Hepatocyte (in vitro differentiated cells): Measurements from ENCODE around the gene ALDH18A1. TPM values are rescaled to one million over a fixed set of nuclear protein-coding genes. Genes with fewer than 3 reads are reported as not detected.

ENCODE experiments used
- DNase-seq: peaks from one replicate; pipeline ENCODE4 v3.0.0-alpha.2; 2016; ENCODE audit warnings: low spot score
- H2AFZ ChIP-seq: fragments of 200-600 bp; sonication (generic); 2 replicates; pipeline ENCODE4 v1.6.0; 2016; ENCODE audit warnings: antibody characterized with exemption, mild to moderate bottlenecking
- H3K27ac ChIP-seq: fragments of 200-600 bp; sonication (generic); 2 replicates; pipeline ENCODE4 v1.5.1; 2016; ENCODE audit warnings: mild to moderate bottlenecking
- H3K27me3 ChIP-seq: fragments of 200-600 bp; sonication (generic); 2 replicates; pipeline ENCODE4 v1.6.1; 2016
- H3K36me3 ChIP-seq: fragments of 200-600 bp; sonication (generic); replicated peaks from 2 replicates; pipeline ENCODE4 v1.5.1; 2016; ENCODE audit warnings: low read depth; ENCODE audit not compliant: insufficient read depth
- H3K4me1 ChIP-seq: fragments of 200-600 bp; sonication (generic); 2 replicates; pipeline ENCODE4 v1.5.1; 2016; ENCODE audit warnings: mild to moderate bottlenecking, moderate library complexity; ENCODE audit not compliant: insufficient read depth
- H3K4me2 ChIP-seq: fragments of 200-600 bp; sonication (generic); 2 replicates; pipeline ENCODE4 v1.6.0; 2016
- H3K4me3 ChIP-seq: fragments of 200-600 bp; sonication (generic); 2 replicates; pipeline ENCODE4 v1.5.1; 2016; ENCODE audit warnings: mild to moderate bottlenecking
- H3K79me2 ChIP-seq: fragments of 200-600 bp; sonication (generic); 2 replicates; pipeline ENCODE4 v1.6.0; 2017; ENCODE audit warnings: mild to moderate bottlenecking
- H3K9me2 ChIP-seq: fragments of 200-600 bp; sonication (generic); replicated peaks from 2 replicates; pipeline ENCODE4 v1.6.0; 2017; ENCODE audit warnings: mild to moderate bottlenecking; ENCODE audit not compliant: insufficient read depth
- H3K9me3 ChIP-seq: fragments of 200-600 bp; sonication (generic); 2 replicates; pipeline ENCODE4 v1.5.1; 2016; ENCODE audit warnings: low read depth, mild to moderate bottlenecking
- H4K20me1 ChIP-seq: fragments of 200-600 bp; sonication (generic); 2 replicates; pipeline ENCODE4 v1.6.0; 2016; ENCODE audit warnings: mild to moderate bottlenecking; ENCODE audit not compliant: insufficient read depth, poor library complexity, severe bottlenecking
- CTCF ChIP-seq: fragments of 200-600 bp; sonication (generic); IDR thresholded peaks from 2 replicates; pipeline ENCODE4 v1.5.1; 2016; ENCODE audit warnings: antibody characterized with exemption, mild to moderate bottlenecking; ENCODE audit not compliant: poor library complexity
- EZH2 ChIP-seq: fragments of 200-600 bp; sonication (generic); IDR thresholded peaks from 2 replicates; pipeline ENCODE4 v1.6.1; 2016; ENCODE audit warnings: antibody characterized with exemption, mild to moderate bottlenecking, borderline replicate concordance
- EZH2phosphoT487 ChIP-seq: fragments of 200-600 bp; sonication (generic); IDR thresholded peaks from one replicate; pipeline ENCODE4 v1.6.1; 2018; ENCODE audit warnings: antibody characterized with exemption, mild to moderate bottlenecking, low read depth, moderate library complexity; ENCODE audit not compliant: unreplicated experiment, severe bottlenecking
- WGBS: methylation state at CpG from one replicate; pipeline ENCODE4 v1.1.6; 2016; ENCODE audit warnings: low lambda C conversion rate; ENCODE audit errors: missing lambda C conversion rate; 5-methylcytosine and 5-hydroxymethylcytosine counted together
- polyA plus RNA-seq: library from polyadenylated mRNA; unstranded; fragments of >200 nt; fragmentation: Nextera tagmentation; extraction: Ambion mirVana; gene quantifications from 2 replicates; pipeline ENCODE4 v1.2.1, GENCODE V29; 2016
- total RNA-seq: library from RNA; depleted of rRNA; stranded (reverse); fragments of >200 nt; gene quantifications from 2 replicates; pipeline ENCODE4 v1.2.3, GENCODE V29; 2014

Gene ALDH18A1
- total and polyA plus RNA-seq, 2 experiments from 2014 or later = 105 to 136 TPM

GRCh38 chr10:95655571-95656290 is 780 bp downstream of the ALDH18A1 start:
- no peaks in the 10 kb centered on the region for H3K4me1 ChIP-seq
- peak overlapping the region; percentile 84 for H3K27ac ChIP-seq
- no peaks in the 10 kb centered on the region for H3K36me3 ChIP-seq
- H3K9me3 ChIP-seq = peaks cover 7% of the 10 kb centered on the region
- H3K27me3 ChIP-seq = no peaks in the 10 kb centered on the region
- H4K20me1 ChIP-seq = peaks cover 3% of the 10 kb centered on the region
- WGBS = 7% methylated on average over 23 of the region's 23 CpGs
- DNase-seq = peak; percentile 39
- H3K4me2 ChIP-seq = peak overlapping the region; percentile 77
- TF ChIP-seq EZH2 (no peak), EZH2phosphoT487 (no peak), CTCF (no peak)
- no peaks in the 10 kb centered on the region for H3K9me2 ChIP-seq
- H3K79me2 ChIP-seq = peaks cover 54% of the 10 kb centered on the region
- H3K4me3 ChIP-seq = peak overlapping the region; percentile 65
- peak overlapping the region; percentile 48 for H2AFZ ChIP-seq

GRCh38 chr10:95653895-95654294 is 2.6 kb downstream of the ALDH18A1 start:
- Histone ChIP-seq H3K9me2 (no peaks in the 10 kb centered on the region), H3K9me3 (peaks cover 7% of the 10 kb centered on the region), H3K4me2 (peak overlapping the region; percentile 77), H3K27me3 (no peaks in the 10 kb centered on the region), H3K79me2 (peaks cover 73% of the 10 kb centered on the region), H3K36me3 (no peaks in the 10 kb centered on the region), H2AFZ (no peak overlapping the region), H4K20me1 (peaks cover 7% of the 10 kb centered on the region), H3K27ac (no peak overlapping the region), H3K4me3 (no peak overlapping the region), H3K4me1 (no peaks in the 10 kb centered on the region)
- 95% methylated on average over 5 of the region's 5 CpGs for WGBS
- no peak for DNase-seq
- TF ChIP-seq EZH2phosphoT487 = no peak

GRCh38 chr10:95651346-95652060 is 5.0 kb downstream of the ALDH18A1 start:
- H3K4me3 ChIP-seq = no peak overlapping the region
- H3K9me3 ChIP-seq = peaks cover 7% of the 10 kb centered on the region
- peaks cover 7% of the 10 kb centered on the region for H4K20me1 ChIP-seq
- peaks cover 2% of the 10 kb centered on the region for H3K4me1 ChIP-seq
- H3K27me3 ChIP-seq = no peaks in the 10 kb centered on the region
- no peak overlapping the region for H3K4me2 ChIP-seq
- no peaks in the 10 kb centered on the region for H3K36me3 ChIP-seq
- H2AFZ ChIP-seq = no peak overlapping the region
- WGBS = 100% methylated on average over 1 of the region's 1 CpG
- H3K9me2 ChIP-seq = no peaks in the 10 kb centered on the region
- no peak overlapping the region for H3K27ac ChIP-seq
- TF ChIP-seq EZH2phosphoT487 (no peak), CTCF (no peak), EZH2 (no peak)
- H3K79me2 ChIP-seq = peaks cover 94% of the 10 kb centered on the region
- no peak for DNase-seq

GRCh38 chr10:95650232-95650631 is 6.3 kb downstream of the ALDH18A1 start:
- Histone ChIP-seq H3K4me2 (no peak overlapping the region), H3K36me3 (no peaks in the 10 kb centered on the region), H3K4me1 (peaks cover 13% of the 10 kb centered on the region), H3K9me2 (no peaks in the 10 kb centered on the region), H2AFZ (no peak overlapping the region), H3K27me3 (no peaks in the 10 kb centered on the region), H3K27ac (no peak overlapping the region), H3K4me3 (no peak overlapping the region), H3K9me3 (peaks cover 7% of the 10 kb centered on the region), H4K20me1 (peaks cover 7% of the 10 kb centered on the region), H3K79me2 (peaks cover 85% of the 10 kb centered on the region)
- 76% methylated on average over 2 of the region's 2 CpGs for WGBS
- TF ChIP-seq CTCF (no peak), EZH2phosphoT487 (no peak), EZH2 (no peak)
- no peak for DNase-seq
